Measurements from ENCODE around the gene TCF7L1.

GRCh38 chr2:85342156-85342555, 209.0 kb downstream of the TCF7L1 start:
- TF ChIP-seq CREB1 (IDR thresholded peaks at IDR 0.05; ENCODE audit: low read depth) (no peak), TEAD4 (IDR thresholded peaks at IDR 0.05) (no peak), MAX (IDR thresholded peaks at IDR 0.05) (no peak), TAF1 (IDR thresholded peaks at IDR 0.05; ENCODE audit: low read depth) (no peak), REST (IDR thresholded peaks at IDR 0.05; ENCODE audit: low read depth) (no peak), EP300 (IDR thresholded peaks at IDR 0.05; ENCODE audit: borderline replicate concordance) (no peak), EGR1 (IDR thresholded peaks at IDR 0.05) (no peak), NFIC (IDR thresholded peaks at IDR 0.05) (no peak), CEBPB (IDR thresholded peaks at IDR 0.05) (no peak), USF1 (IDR thresholded peaks at IDR 0.05) (no peak)
